Fibroblast of skin of left quadriceps (primary cell): ENCODE results near the gene NMUR2.

ENCODE experiments used
- DNase-seq, 2 experiments: peaks; one replicate each; pipeline ENCODE4 v3.0.0-alpha.2; 2013; ENCODE audit warnings: low read depth in 2 of 2

Gene NMUR2

DNA sequence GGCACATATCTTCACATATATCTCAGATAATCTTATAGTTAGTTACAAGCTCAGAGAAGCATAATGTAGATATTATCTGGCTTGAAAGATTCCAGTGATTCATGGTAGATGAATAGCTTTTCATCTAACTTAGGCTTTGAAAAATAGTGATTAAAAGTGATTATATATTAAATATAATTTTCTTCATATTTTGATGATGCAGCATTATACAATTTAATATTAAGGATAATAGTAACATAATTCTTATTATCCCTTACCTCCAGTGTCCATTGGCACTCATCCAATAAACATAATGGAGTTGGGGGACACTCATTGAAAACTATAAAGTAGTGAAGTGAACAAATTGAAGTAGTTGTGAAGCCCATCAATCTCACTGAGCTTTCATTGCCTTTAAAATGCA is 35.8 kb downstream of the NMUR2 start:
- DNase-seq, result no peak

DNA sequence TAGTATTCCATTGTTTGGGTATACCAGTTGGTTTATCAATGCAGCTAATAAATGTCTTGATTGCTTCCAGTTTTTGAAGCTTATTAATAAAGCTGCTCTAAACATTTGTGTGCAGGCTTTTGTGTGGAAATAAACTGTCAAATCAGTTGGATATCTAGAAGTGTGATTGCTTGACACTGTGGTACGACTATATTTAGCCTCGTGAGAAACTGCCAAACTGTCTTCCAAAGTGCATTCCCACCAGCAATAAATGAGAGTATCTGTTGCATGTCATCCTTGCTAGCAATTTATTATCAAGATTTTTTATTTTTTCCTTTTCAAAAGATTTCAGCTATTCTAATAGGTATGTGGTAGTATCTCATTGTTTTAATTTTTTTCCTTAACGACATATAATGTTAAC is 37.5 kb downstream of the NMUR2 start:
- no peak for DNase-seq

DNA sequence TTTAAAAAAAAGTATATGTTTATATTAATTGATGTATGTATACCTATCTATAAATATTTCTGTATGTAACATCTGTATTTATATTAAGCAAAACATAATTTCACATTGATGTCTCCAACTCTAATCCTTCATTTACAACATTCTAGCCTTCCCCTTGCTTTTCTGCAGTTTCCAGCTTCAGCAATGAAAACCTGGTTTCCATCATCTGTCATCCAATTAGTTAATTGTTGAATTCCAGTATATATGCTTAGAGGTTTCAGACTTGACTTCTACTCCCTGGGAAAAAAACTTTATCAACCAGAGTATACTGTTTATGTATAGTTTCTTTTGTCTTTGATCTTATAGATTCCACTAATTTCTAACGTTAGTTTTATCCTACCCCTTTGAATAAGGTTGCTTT is 38.4 kb downstream of the NMUR2 start:
- no peak for DNase-seq

DNA sequence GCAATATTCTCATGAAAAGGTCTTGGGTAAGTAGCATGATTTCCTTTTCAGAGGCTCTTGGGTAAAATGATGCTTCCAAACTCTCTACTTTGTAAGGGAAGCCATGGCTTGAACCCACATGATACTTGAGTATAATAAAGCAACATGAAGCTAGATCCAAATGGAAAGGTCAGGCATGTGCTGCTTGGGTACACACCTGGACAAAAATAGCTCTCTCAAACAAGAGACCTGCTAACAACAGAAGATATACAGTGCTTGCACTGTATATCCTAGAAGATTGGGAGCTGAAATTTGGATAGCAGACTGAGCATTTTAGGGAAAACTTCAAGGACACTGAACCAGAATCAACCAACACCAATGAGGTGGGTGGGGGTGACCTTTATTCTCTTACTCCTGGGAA is 40.2 kb downstream of the NMUR2 start:
- DNase-seq, result no peak

DNA sequence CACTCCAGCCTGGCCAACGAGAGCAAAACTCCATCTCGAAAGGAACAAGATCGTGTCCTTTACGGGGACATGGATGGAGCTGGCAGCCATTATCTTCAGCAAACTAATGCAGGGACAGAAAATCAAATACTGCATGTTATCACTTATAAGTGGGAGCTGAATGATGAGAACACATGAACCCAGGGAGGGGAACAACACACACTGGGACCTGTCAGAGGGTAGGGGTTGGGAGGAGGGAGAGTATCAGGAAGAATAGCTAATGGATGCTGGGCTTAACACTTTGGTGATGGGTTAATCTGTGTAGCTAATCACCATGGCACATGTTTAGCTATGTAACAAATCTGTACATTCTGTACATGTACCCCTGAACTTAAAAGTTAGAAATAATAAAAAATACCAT is 40.9 kb downstream of the NMUR2 start:
- no peak for DNase-seq

DNA sequence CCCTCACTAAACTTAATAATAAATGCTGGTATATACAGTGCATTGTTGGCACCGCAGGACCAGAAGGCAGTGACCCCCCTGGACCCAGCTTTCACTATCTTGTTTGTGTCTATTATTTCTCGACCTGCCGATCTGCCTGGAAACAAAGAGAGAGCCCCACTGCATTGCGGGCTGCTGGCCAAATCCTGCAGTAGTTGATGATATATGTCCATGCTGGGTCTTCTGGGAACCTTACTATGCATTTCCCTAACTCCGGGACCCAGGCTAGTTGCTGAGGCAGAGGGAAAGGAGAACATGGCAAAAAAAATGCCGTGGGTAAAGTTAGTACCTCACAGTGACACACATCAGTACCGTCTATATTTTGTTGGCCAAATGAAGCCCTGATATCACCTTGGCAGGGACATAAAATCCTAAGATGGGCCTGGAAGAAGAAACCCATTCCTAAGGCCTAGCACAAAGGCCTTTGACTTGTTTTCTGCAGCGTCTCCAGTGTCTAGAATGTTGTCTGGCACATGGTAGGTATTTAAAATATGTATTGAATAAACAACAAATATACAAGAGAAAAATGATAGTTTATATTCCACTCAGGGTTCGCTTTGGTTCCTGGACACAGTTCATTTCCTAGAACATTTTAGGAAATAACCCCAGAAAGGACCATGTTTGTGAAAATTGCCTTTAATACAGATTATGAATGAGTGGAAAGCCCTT is 46.1 kb downstream of the NMUR2 start:
- DNase-seq, result no peak

DNA sequence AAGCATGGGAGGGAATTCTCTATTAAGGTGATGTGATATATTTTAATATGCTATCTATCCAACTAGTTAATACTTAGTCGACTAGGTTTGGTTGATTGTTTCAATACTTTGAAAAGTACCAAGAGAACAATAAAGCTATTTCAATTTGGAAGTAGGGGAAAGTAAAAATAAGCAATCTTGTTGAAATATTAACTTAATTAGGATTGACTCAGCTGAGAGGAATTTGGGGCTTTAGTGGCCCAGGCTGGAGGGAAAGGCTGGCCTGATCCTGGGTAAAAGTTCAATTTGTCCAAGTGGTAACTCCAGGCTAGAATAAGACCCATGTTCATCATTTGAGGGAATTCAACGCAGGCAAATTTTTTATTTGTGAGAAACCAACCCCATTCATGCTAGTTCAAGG is 48.6 kb downstream of the NMUR2 start:
- DNase-seq, result no peak

DNA sequence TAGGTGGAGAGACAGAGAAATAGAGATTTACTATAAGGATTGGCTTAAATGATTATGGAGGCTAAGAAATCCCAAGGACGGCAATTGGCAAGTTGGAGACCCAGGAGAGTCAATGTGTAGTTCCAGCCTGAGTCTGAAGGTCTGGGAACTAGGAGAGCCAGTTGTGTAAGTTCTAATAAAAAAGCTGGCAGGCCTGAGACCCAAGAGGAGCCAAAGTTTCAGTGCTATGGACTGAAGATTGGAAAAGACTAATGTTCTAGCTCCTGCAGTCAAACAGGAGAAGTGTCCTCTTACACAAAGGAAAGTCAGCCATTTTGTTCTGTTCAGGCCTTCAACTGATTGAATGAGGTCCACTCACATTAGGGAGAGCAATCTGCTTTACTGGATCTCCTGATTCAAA is 50.0 kb downstream of the NMUR2 start:
- no peak for DNase-seq

DNA sequence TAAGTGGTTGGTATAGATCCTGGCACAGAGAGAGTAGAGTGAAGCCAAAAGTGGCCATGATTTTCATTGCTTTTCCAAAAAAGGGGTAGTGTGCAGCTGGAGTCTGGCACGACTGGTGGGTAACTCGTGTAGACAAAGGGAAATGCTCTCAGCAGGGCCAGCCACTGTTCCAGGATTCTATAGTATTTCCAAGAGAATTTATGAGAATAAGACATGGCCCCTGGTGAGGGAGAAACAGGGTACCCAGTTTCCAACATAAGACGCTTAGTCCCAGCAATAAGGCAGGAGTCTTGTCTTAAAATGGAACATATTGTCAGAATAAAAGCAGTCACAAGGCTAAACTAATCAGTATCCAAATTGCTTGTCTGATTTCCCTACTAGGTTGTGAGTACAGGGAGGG is 52.1 kb downstream of the NMUR2 start:
- no peak for DNase-seq

DNA sequence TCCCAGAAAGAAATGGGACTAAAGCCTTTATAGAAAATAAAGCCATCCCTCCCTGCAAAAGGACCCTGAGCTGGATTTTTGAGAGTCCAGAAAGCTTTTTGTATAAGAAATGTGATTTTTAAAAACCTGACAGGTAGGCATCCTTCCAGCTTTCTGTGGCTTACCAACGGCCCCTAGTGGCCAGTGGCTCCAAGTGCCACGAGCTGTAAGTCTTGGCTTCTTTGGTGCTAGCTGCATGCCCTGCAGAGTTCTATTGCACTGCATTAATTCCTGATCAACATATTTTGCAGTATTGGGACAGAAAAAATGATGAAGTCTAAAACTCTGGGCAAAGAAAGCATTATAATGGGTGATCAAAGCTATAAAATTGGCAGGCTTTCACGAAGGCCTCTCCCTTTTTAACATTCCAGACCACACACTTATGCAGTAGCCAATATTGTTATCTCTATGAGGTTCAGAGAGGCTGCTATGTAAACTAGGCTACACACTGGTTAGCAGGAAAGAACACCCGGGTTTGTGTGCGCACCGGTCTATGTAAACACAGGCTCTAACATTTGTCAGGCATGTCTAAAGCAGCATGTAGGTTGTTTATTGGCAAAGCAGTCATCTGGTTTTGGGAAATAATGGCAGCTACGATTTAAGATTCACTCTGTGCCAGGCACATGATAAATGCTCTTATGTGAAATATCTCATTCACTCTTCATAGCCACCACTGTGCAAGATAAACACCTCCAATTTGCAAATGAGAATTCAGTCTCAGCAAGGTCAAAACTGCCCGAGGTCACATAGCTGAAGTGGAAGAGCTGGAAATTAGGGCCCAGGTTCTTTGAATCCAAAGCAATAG is 55.2 kb downstream of the NMUR2 start:
- no peak for DNase-seq
